IMR-90 (cell line): ENCODE data around the gene PRELID3B.

Experiments
- CTCF ChIP-seq: conservative IDR thresholded peaks from 2 replicates; pipeline ENCODE4 v1.5.1; 2012; ENCODE audit warnings: mild to moderate bottlenecking, low read depth, low read length, improper control_type of control experiment
- POLR2A ChIP-seq: IDR thresholded peaks from 2 replicates; pipeline ENCODE4 v1.6.1; 2012; ENCODE audit warnings: mild to moderate bottlenecking, low read depth, low read length

GRCh38 chr20:58991715-58992114 is 50.9 kb downstream of the PRELID3B start:
- TF ChIP-seq CTCF (no peak), POLR2A (no peak)
